ENCODE measurements around the gene DCAF11. TPM values are rescaled to one million over a fixed set of nuclear protein-coding genes. Genes with fewer than 3 reads are reported as not detected.

DCAF11 gene
- total and polyA plus RNA-seq, 7 donors: 34.7 to 73.5 (median 66.4) TPM

DNA sequence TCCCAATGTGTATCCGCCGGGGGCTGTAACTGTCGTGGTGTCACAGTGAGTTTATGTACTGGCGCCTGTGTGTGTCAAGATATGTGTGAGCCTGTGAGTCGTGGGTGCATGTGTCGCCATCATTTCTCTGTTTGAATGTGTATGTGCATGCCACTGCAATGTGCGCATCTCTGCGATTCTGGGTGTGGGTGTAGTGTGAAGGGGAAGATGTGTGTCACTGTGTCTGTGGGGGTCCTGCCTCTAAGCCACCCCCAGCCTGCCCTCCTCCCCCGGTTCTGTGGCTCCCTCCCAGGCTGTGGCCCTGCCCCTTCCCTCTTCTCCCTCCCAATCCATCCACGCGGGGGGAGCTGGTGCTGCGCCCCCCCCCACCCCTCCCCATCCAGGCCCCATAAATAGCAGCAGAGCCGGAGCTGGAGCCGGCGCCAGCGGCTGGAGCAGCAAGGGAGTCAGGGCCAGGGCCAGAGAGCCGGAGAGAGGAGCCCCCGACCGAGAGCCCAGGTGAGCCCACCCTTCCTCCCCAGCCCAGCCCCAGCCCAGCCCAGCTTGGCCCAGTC, 43.4 kb upstream of the DCAF11 start, which contains the start of gene CPNE6:
Gene CPNE6 (plus strand): TSS at position 419 of the 554 bp plus-strand sequence. CDS start 1,375 bp downstream, outside the sequence.
- 42 to 52% (median 47%) methylated on average over 15 to 19 of the region's 19 CpGs for WGBS, 3 donors
- Histone ChIP-seq H3K27me3 (ENCODE audit: insufficient read depth in 3 of 3, low read length in 2 of 3) (peaks cover 0 to 6% (median 4%) of the 10 kb centered on the region in 3 donors), H3K9me3 (no peaks in the 10 kb centered on the region), H3K27ac (no peak within 1 kb of the TSS), H3K4me1 (no peaks in the 10 kb centered on the region), H3K36me3 (ENCODE audit: insufficient read depth in 1 of 2, low read depth in 1 of 2) (no peaks in the 10 kb centered on the region), H3K4me3 (no peak within 1 kb of the TSS)
- ATAC-seq (no peak), DNase-seq (no peak)
- TF ChIP-seq, protein P1, sequence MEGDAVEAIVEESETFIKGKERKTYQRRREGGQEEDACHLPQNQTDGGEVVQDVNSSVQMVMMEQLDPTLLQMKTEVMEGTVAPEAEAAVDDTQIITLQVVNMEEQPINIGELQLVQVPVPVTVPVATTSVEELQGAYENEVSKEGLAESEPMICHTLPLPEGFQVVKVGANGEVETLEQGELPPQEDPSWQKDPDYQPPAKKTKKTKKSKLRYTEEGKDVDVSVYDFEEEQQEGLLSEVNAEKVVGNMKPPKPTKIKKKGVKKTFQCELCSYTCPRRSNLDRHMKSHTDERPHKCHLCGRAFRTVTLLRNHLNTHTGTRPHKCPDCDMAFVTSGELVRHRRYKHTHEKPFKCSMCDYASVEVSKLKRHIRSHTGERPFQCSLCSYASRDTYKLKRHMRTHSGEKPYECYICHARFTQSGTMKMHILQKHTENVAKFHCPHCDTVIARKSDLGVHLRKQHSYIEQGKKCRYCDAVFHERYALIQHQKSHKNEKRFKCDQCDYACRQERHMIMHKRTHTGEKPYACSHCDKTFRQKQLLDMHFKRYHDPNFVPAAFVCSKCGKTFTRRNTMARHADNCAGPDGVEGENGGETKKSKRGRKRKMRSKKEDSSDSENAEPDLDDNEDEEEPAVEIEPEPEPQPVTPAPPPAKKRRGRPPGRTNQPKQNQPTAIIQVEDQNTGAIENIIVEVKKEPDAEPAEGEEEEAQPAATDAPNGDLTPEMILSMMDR (IDR thresholded peaks at IDR 0.05): no peak
- intact Hi-C loops (cut with DNase I): no loop called here

DNA sequence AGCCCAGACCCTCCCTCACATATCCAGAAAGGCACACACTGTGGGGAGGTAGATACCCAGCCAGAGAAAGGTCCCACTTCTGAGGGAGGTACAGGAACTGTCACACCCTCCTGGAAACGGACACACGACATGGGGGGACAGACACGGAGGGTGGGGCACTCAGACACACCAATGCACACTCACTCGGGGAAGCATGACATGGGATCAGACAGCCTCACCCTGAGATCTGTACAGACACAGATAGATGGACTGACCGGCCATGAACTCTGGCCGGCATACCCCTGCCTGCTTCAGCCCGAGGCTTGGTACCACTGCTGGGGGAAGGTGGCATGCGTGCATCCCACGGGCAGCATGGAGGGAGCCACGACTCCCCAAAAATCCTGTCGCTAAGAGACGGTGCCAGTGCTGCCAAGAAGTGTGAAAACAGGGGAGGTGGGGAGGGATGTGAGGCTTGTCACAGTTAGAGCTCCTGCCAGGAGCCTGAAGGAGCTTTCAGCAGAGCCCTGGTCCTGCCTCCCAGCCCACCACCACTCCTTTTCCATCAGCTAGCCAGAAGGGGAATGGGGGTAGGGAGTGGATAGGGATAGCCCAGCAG, 42.6 kb upstream of the DCAF11 start:
- H3K36me3 ChIP-seq (ENCODE audit: insufficient read depth in 1 of 2, low read depth in 1 of 2): no peaks in the 10 kb centered on the region
- TF ChIP-seq, protein P1 (IDR thresholded peaks at IDR 0.05): no peak
- H3K4me3 ChIP-seq: no peak overlapping the region
- whole genome bisulfite sequencing, 3 donors: 52 to 58% (median 57%) methylated on average over 12 of the region's 12 CpGs
- no peak overlapping the region for H3K27ac ChIP-seq
- DNase-seq (no peak), ATAC-seq (no peak)
- intact Hi-C loops (cut with DNase I): no loop called here
- no peaks in the 10 kb centered on the region for H3K4me1 ChIP-seq
- no peaks in the 10 kb centered on the region for H3K9me3 ChIP-seq
- H3K27me3 ChIP-seq (ENCODE audit: insufficient read depth in 3 of 3, low read length in 2 of 3): peaks cover 0 to 6% (median 4%) of the 10 kb centered on the region in 3 donors

DNA sequence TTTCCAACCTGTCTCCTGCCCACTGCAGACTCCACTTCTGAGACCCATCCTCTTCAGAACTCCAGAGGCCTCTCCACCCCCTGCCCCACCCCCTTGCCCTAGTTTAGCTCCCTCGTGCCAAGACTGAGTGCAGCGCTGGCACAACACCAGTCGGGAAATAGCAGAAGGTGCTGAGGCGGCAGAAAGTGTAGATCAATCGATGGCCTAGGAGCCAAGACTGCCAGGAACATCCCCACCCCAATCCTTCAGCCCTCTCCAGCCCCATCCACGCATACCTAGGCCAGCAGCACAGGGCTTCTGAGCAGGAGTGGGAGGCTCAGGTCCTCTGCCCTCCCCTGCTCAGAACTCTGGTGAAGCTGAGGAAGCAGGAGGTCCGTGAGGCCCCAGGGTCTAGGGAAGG, 42.1 kb upstream of the DCAF11 start:
- ATAC-seq: no peak
- 44 to 47% (median 47%) methylated on average over 7 of the region's 7 CpGs for WGBS, 3 donors

DNA sequence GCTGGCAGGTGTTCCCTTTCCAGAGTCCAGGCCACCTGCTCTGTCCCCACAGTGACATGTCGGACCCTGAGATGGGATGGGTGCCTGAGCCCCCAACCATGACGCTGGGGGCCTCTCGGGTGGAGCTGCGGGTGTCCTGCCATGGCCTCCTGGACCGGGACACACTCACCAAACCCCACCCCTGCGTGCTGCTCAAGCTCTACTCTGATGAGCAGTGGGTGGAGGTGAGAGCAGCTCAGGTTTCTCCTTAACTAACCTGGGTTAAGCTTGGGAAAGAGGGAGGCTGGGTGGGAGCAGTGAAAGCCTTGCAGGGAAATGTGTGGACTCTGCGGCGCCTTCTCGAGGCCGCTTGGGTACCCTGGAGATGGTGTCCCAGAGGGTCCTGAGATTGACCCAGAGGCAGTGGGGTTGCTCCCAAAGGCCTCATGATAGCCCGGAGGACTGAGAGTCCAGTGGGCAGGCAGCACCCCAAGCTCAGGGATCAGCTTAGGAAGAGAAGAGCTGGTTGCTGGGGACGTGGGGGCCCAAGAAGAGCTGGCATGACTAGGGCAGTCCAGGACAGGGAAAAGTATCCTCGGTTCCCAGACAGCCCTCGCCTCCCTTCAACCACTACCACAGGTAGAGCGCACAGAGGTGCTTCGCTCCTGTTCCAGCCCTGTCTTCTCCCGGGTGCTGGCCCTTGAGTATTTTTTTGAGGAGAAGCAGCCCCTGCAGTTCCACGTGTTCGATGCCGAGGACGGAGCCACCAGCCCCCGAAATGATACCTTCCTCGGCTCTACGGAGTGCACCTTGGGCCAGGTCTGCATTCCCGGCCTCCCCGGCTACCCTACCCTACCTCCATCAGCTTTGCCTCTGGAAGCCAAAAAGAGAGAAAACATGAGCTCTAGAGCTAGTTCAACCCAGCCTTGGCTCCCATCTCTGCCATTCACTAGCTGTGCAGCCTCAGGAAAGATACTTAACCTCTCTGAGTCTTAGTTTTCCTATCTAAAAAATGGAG, 41.4 kb upstream of the DCAF11 start:
- WGBS, 3 donors: 76 to 79% (median 79%) methylated on average over 24 to 26 of the region's 26 CpGs
- Histone ChIP-seq H3K4me1 (no peaks in the 10 kb centered on the region), H3K27me3 (ENCODE audit: insufficient read depth in 3 of 3, low read length in 2 of 3) (peaks cover 0 to 6% (median 4%) of the 10 kb centered on the region in 3 donors), H3K36me3 (ENCODE audit: insufficient read depth in 1 of 2, low read depth in 1 of 2) (no peaks in the 10 kb centered on the region), H3K9me3 (no peaks in the 10 kb centered on the region), H3K4me3 (no peak overlapping the region), H3K27ac (no peak overlapping the region)
- peak in 1 of 2 donors; percentile 33 for DNase-seq
- no peak for ATAC-seq
- intact Hi-C loops (cut with DNase I): no loop called here
- TF ChIP-seq, protein P1 (IDR thresholded peaks at IDR 0.05): no peak

More for the DNA sequence above, 42.1 kb upstream of the DCAF11 start:
- TF ChIP-seq, protein P1 (IDR thresholded peaks at IDR 0.05): no peak
- H3K4me3 ChIP-seq: no peak overlapping the region
- no peak overlapping the region for H3K27ac ChIP-seq
- H3K36me3 ChIP-seq (ENCODE audit: insufficient read depth in 1 of 2, low read depth in 1 of 2): no peaks in the 10 kb centered on the region
- H3K27me3 ChIP-seq (ENCODE audit: insufficient read depth in 3 of 3, low read length in 2 of 3): peaks cover 0 to 6% (median 4%) of the 10 kb centered on the region in 3 donors
- intact Hi-C loops (cut with DNase I): no loop called here
- DNase-seq: no peak
- no peaks in the 10 kb centered on the region for H3K9me3 ChIP-seq
- H3K4me1 ChIP-seq: no peaks in the 10 kb centered on the region
